Neutrophil (primary cell): ENCODE measurements around the gene HIGD1A.
A peak's percentile ranks its signal among the peaks of the same experiment; 100 is the strongest.

Experiments
- H3K27ac ChIP-seq: fragments of 200-600 bp; sonication (generic); 2 replicates; pipeline ENCODE4 v1.5.1; 2016; ENCODE audit warnings: mild to moderate bottlenecking, moderate library complexity
- H3K27me3 ChIP-seq: fragments of 200-600 bp; sonication (generic); 2 replicates; pipeline ENCODE4 v1.6.0; 2016; ENCODE audit warnings: mild to moderate bottlenecking
- H3K36me3 ChIP-seq: fragments of 200-600 bp; sonication (generic); 2 replicates; pipeline ENCODE4 v1.5.1; 2017
- H3K4me1 ChIP-seq, 2 experiments: fragments of 200-600 bp in 1 of 2; sonication (generic) in 1 of 2; 1 replicate in 1 of 2; 2 replicates in 1 of 2; pipeline versions ENCODE4 v1.5.1 to v1.6.1; 2013 to 2016; ENCODE audit warnings: low read depth in 1 of 2, low read length in 1 of 2, mild to moderate bottlenecking in 1 of 2, moderate library complexity in 1 of 2; ENCODE audit not compliant: control insufficient read depth in 1 of 2, insufficient read depth in 1 of 2
- H3K4me3 ChIP-seq, 2 experiments: fragments of 200-600 bp in 1 of 2; sonication (generic) in 1 of 2; 1 replicate in 1 of 2; 2 replicates in 1 of 2; pipeline ENCODE4 v1.5.1; 2013 to 2016; ENCODE audit warnings: low read depth in 1 of 2, low read length in 1 of 2, mild to moderate bottlenecking in 1 of 2, moderate library complexity in 1 of 2
- H3K9me3 ChIP-seq: fragments of 200-600 bp; sonication (generic); 2 replicates; pipeline ENCODE4 v1.5.1; 2016
- TF ChIP-seq, protein P1 (sequence below): fragments of 200-600 bp; sonication (generic); IDR thresholded peaks from 2 replicates; pipeline ENCODE4 v1.5.1; 2016; ENCODE audit warnings: antibody characterized with exemption

Gene HIGD1A

DNA sequence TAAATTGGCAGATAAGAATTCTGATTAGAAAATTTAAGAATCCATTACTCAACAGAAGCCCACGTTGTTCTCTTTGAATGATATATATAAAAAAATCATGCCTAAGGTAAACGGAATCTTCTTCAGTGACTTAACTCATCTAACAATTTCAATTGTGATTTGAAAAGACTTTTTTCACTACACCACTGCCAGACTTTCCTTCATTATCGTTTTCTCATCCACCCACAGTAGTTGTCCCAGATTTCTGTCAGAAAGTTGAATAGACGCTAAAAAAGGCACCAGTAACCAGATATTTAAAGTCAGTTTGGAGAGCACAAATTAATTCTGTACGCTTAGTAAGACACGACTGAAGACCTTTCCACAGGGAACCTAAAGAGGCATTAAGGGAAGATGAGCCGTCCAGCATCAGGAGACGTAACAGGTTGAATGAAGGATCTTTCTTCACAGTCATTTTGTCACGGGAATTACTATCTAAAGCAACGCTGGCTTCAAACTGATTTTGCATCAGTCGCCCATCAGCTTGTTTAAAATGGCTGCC, 1.3 kb downstream of the HIGD1A start:
- Histone ChIP-seq H3K4me3 (peak overlapping the region; percentile 75 to 90), H3K27ac (no peak overlapping the region), H3K4me1 (peaks cover 18 to 20% of the 10 kb centered on the region in 2 experiments), H3K36me3 (no peaks in the 10 kb centered on the region), H3K27me3 (peaks cover 41% of the 10 kb centered on the region), H3K9me3 (no peaks in the 10 kb centered on the region)
- TF ChIP-seq, protein P1, sequence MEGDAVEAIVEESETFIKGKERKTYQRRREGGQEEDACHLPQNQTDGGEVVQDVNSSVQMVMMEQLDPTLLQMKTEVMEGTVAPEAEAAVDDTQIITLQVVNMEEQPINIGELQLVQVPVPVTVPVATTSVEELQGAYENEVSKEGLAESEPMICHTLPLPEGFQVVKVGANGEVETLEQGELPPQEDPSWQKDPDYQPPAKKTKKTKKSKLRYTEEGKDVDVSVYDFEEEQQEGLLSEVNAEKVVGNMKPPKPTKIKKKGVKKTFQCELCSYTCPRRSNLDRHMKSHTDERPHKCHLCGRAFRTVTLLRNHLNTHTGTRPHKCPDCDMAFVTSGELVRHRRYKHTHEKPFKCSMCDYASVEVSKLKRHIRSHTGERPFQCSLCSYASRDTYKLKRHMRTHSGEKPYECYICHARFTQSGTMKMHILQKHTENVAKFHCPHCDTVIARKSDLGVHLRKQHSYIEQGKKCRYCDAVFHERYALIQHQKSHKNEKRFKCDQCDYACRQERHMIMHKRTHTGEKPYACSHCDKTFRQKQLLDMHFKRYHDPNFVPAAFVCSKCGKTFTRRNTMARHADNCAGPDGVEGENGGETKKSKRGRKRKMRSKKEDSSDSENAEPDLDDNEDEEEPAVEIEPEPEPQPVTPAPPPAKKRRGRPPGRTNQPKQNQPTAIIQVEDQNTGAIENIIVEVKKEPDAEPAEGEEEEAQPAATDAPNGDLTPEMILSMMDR = no peak

- Histone ChIP-seq H3K9me3 (no peaks in the 10 kb centered on the region), H3K36me3 (no peaks in the 10 kb centered on the region), H3K27me3 (peaks cover 29% of the 10 kb centered on the region), H3K4me1 (peaks cover 18 to 20% of the 10 kb centered on the region in 2 experiments), H3K4me3 (no peak overlapping the region), H3K27ac (no peak overlapping the region)
- TF ChIP-seq, protein P1 = no peak
Observed at GRCh38 chr3:42801784-42802183, 2.5 kb downstream of the HIGD1A start.

DNA sequence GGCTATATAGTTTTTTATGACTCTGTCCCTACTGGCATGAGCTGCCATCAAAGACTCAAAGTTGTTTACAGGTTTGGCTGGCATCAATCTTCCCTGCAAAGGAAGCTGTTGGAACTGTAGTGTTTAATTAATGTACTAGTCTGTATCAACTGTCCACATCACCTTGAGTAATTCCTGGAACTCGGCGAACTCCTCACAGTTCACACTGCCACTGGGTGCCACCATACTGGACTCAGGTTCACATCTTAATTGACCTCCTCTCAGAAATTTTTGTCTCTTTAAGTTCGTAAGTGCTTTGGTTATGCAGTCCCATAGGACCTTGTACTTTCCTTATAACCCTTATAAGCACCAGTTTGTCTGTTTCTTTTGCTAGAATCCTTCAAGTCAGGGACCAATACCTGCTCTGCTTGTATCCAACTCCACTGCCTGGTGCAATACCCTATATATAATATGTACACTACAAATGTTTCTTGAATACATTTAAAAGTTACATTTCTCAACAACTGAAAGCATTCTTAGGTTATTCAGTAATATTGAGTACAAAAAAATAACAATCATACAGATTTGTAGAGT, 3.2 kb downstream of the HIGD1A start:
- peaks cover 23% of the 10 kb centered on the region for H3K27me3 ChIP-seq
- H3K9me3 ChIP-seq = no peaks in the 10 kb centered on the region
- H3K4me3 ChIP-seq = no peak overlapping the region
- no peaks in the 10 kb centered on the region for H3K36me3 ChIP-seq
- H3K4me1 ChIP-seq = peaks cover 18 to 20% of the 10 kb centered on the region in 2 experiments
- TF ChIP-seq, protein P1 = no peak
- no peak overlapping the region for H3K27ac ChIP-seq

DNA sequence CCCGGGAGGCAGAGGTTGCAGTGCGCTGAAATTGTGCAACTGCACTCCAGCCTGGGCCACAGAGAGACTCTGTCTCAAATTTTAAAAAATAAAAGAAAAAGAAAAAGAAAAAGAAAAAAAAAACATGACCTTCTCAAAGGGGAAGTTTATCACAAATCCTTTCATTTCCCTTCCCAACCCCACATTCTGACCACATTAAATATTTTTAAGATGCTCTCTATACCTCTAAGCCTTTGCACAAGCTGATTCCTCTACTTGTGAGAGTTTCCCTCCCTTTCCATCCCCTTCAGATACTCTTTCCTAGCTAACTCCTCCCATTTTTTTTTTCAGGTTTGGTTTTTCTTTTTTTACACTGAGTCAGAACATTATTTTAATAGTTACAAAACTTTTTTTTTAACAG, 4.0 kb downstream of the HIGD1A start:
- Histone ChIP-seq H3K36me3 (no peaks in the 10 kb centered on the region), H3K27me3 (peaks cover 14% of the 10 kb centered on the region), H3K4me3 (no peak overlapping the region), H3K27ac (no peak overlapping the region), H3K4me1 (peaks cover 16 to 20% of the 10 kb centered on the region in 2 experiments), H3K9me3 (no peaks in the 10 kb centered on the region)
- TF ChIP-seq, protein P1 = no peak

GRCh38 chr3:42799376-42799775, 4.9 kb downstream of the HIGD1A start:
- Histone ChIP-seq H3K4me3 (no peak overlapping the region), H3K27ac (no peak overlapping the region), H3K36me3 (no peaks in the 10 kb centered on the region), H3K4me1 (peaks cover 9 to 13% of the 10 kb centered on the region in 2 experiments), H3K27me3 (peaks cover 8% of the 10 kb centered on the region), H3K9me3 (no peaks in the 10 kb centered on the region)
- TF ChIP-seq, protein P1 = no peak
